HepG2 (cell line): ENCODE measurements around the gene HOXD12. TPM values are rescaled to one million over a fixed set of nuclear protein-coding genes. Genes with fewer than 3 reads are reported as not detected.

ENCODE experiments used
- CHD2 ChIP-seq: IDR thresholded peaks from 2 replicates; pipeline ENCODE4 v1.6.1; 2011; ENCODE audit warnings: low read depth, low read length, improper control_type of control experiment
- CREM ChIP-seq, 2 experiments: sonication (generic) in 1 of 2; formaldehyde crosslinking in 1 of 2; IDR thresholded peaks; 2 replicates each; pipeline versions ENCODE4 v1.4.0 to v1.6.1; 2016 to 2020; ENCODE audit warnings: antibody characterized with exemption in 1 of 2, mild to moderate bottlenecking in 1 of 2, missing genetic modification reagents in 1 of 2
- EED ChIP-seq: sonication (generic); formaldehyde crosslinking; IDR thresholded peaks from 2 replicates; pipeline ENCODE4 v1.5.0; 2020; ENCODE audit warnings: mild to moderate bottlenecking, missing genetic modification reagents
- EZH2 ChIP-seq: conservative IDR thresholded peaks from 2 replicates; pipeline ENCODE4 v1.6.1; 2012; ENCODE audit warnings: mild to moderate bottlenecking, low read depth, low read length, moderate library complexity
- FOXK1 ChIP-seq: sonication (generic); formaldehyde crosslinking; IDR thresholded peaks from 2 replicates; pipeline ENCODE4 v1.4.0; 2020; ENCODE audit warnings: low read depth, missing genetic modification reagents, borderline replicate concordance
- GLI4 ChIP-seq: sonication (generic); formaldehyde crosslinking; IDR thresholded peaks from 2 replicates; pipeline ENCODE4 v1.5.1; 2020; ENCODE audit warnings: missing genetic modification reagents, mild to moderate bottlenecking, moderate library complexity, borderline replicate concordance
- MAFK ChIP-seq, 2 experiments: IDR thresholded peaks in 1 of 2; conservative IDR thresholded peaks in 1 of 2; 2 replicates each; pipeline ENCODE4 v1.6.1; 2011; ENCODE audit warnings: improper control_type of control experiment in 2 of 2, low read length in 2 of 2
- MAZ ChIP-seq, 2 experiments: sonication (generic) in 1 of 2; formaldehyde crosslinking in 1 of 2; IDR thresholded peaks; 2 replicates each; pipeline versions ENCODE4 v1.5.0 to v1.6.1; 2012 to 2020; ENCODE audit warnings: low read depth in 2 of 2, mild to moderate bottlenecking in 2 of 2, borderline replicate concordance in 1 of 2, improper control_type of control experiment in 1 of 2, low read length in 1 of 2, missing genetic modification reagents in 1 of 2, moderate library complexity in 1 of 2
- MEIS1 ChIP-seq: sonication (generic); formaldehyde crosslinking; IDR thresholded peaks from 2 replicates; pipeline ENCODE4 v1.9.0; 2021; ENCODE audit warnings: mild to moderate bottlenecking, missing genetic modification reagents, moderate library complexity, borderline replicate concordance
- MIER3 ChIP-seq: IDR thresholded peaks from 2 replicates; pipeline ENCODE4 v1.6.1; 2016; ENCODE audit warnings: missing compliant biosample characterization, borderline replicate concordance
- RNF2 ChIP-seq: fragments of 450-650 bp; conservative IDR thresholded peaks from 2 replicates; pipeline ENCODE4 v1.6.1; 2016; ENCODE audit warnings: low read depth
- SALL1 ChIP-seq: sonication (generic); formaldehyde crosslinking; IDR thresholded peaks from 2 replicates; pipeline ENCODE4 v1.8.0; 2022; ENCODE audit warnings: mild to moderate bottlenecking, missing genetic modification reagents
- SPEN ChIP-seq: sonication (generic); formaldehyde crosslinking; IDR thresholded peaks from 2 replicates; pipeline ENCODE4 v1.5.1; 2020; ENCODE audit warnings: low read depth, mild to moderate bottlenecking, missing genetic modification reagents
- SUZ12 ChIP-seq: fragments of 150-350 bp; IDR thresholded peaks from 2 replicates; pipeline ENCODE4 v1.6.1; 2014; ENCODE audit warnings: low read depth, low read length
- ZBTB7A ChIP-seq: sonication (generic); formaldehyde crosslinking; IDR thresholded peaks from 2 replicates; pipeline ENCODE4 v1.8.0; 2022; ENCODE audit warnings: mild to moderate bottlenecking, missing genetic modification reagents
- ZNF12 ChIP-seq: sonication (generic); formaldehyde crosslinking; IDR thresholded peaks from 2 replicates; pipeline ENCODE4 v1.5.0; 2020; ENCODE audit warnings: missing genetic modification reagents
- ZNF136 ChIP-seq: sonication (generic); formaldehyde crosslinking; IDR thresholded peaks from 2 replicates; pipeline ENCODE4 v1.8.1; 2022; ENCODE audit warnings: low read depth, mild to moderate bottlenecking, moderate library complexity, missing genetic modification reagents
- ZNF207 ChIP-seq: fragments of 450-650 bp; IDR thresholded peaks from 2 replicates; pipeline ENCODE4 v1.6.1; 2016; ENCODE audit warnings: antibody characterized with exemption, borderline replicate concordance
- ZNF333 ChIP-seq: sonication (generic); formaldehyde crosslinking; IDR thresholded peaks from 2 replicates; pipeline ENCODE4 v1.4.0; 2020; ENCODE audit warnings: mild to moderate bottlenecking, missing genetic modification reagents, borderline replicate concordance
- ZNF468 ChIP-seq: sonication (generic); formaldehyde crosslinking; IDR thresholded peaks from 2 replicates; pipeline ENCODE4 v1.8.0; 2022; ENCODE audit warnings: mild to moderate bottlenecking, moderate library complexity, missing genetic modification reagents
- ZNF570 ChIP-seq: sonication (generic); formaldehyde crosslinking; IDR thresholded peaks from 2 replicates; pipeline ENCODE4 v1.4.0; 2020; ENCODE audit warnings: mild to moderate bottlenecking, missing genetic modification reagents, borderline replicate concordance
- ZNF674 ChIP-seq: sonication (generic); formaldehyde crosslinking; IDR thresholded peaks from 2 replicates; pipeline ENCODE4 v1.5.0; 2020; ENCODE audit warnings: low read depth, mild to moderate bottlenecking, missing genetic modification reagents
- ZNF772 ChIP-seq: sonication (generic); formaldehyde crosslinking; IDR thresholded peaks from 2 replicates; pipeline ENCODE4 v1.5.0; 2020; ENCODE audit warnings: mild to moderate bottlenecking, missing genetic modification reagents
- polyA plus RNA-seq, 8 experiments: library from polyadenylated mRNA; depleted of rRNA in 3 of 8; stranded (reverse) in 7 of 8; unstranded in 1 of 8; fragments of >200 nt; fragmentation: Illumina TruSeq in 4 of 8; extraction: Trizol in 4 of 8; gene quantifications; 2 replicates each; pipeline versions ENCODE4 v1.2.1 to v1.2.3, GENCODE V29; 2011 to 2016; ENCODE audit warnings: low read depth in 4 of 8, missing spikeins in 1 of 8, mixed read lengths in 1 of 8; ENCODE audit not compliant: insufficient read depth in 1 of 8
- total RNA-seq, 5 experiments: library from RNA; depleted of rRNA; stranded (reverse); fragments of >200 nt; fragmentation: Illumina TruSeq; extraction: Trizol; gene quantifications; 2 replicates each; pipeline ENCODE4 v1.2.3, GENCODE V29; 2016; ENCODE audit warnings: low read depth in 1 of 5
- TF ChIP-seq, protein P1 (sequence below): sonication (generic); formaldehyde crosslinking; IDR thresholded peaks from 2 replicates; pipeline ENCODE4 v1.8.0; 2022; ENCODE audit warnings: mild to moderate bottlenecking, missing genetic modification reagents

The HOXD12 gene
- total and polyA plus RNA-seq, 2 of the 13 experiments (the other 11 are each of a cell fraction or from before 2014, with no cell fraction given): not detected

DNA sequence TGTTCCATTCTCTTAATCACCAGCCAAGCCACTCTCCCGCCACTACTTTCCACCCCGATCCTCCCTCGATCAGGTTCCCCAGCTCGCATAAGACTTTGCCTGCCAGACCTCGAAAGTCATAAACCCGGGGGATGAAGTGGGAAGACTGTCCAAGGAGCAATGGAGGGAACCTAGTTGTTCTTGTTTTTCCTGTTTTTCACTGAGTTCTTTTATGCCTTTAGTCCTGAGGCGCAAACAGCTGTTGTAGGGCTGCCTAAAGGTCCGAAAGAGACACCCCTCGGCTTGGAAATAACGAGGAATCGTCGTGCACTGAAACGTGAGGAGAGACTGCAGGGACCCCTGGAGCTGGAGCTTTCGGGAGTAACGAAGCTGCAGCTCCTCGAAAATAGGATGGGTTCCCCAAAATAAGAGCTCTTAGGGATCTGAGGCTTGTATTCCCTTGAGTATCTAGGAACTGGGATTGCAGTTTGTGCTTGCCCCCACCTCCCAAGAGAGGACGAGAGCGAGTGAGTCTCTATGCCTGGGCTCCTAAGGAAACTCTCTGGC lies 1.7 kb upstream of the HOXD12 start (continued):
- TF ChIP-seq SALL1 (CRISPR knock-in tag) (peak; percentile 1; the same call in 1 of the 2 replicates), ZNF468 (no peak), MIER3 (CRISPR knock-in tag) (no peak), EED (CRISPR knock-in tag) (0 out of 2 replicates have a peak, but pooled peaks have one; percentile 12), RNF2 (0 out of 2 replicates have a peak, but pooled peaks have one; percentile 17), ZNF570 (CRISPR knock-in tag) (no peak), SPEN (CRISPR knock-in tag) (peak; percentile 3; the same call in 1 of the 2 replicates), MAZ (IDR thresholded peaks at IDR 0.05; ENCODE audit: borderline replicate concordance, low read depth, low read length) (no peak), MAZ (CRISPR knock-in tag; IDR thresholded peaks at IDR 0.05; ENCODE audit: low read depth) (peak; percentile 15), ZNF333 (CRISPR knock-in tag) (0 out of 2 replicates have a peak, but pooled peaks have one; percentile 37), ZNF12 (CRISPR knock-in tag) (no peak), MEIS1 (CRISPR knock-in tag) (no peak), EZH2 (peak; percentile 75; the same call in 1 of the 2 replicates), MAFK (conservative IDR thresholded peaks at IDR 0.05 in 1 of 2, IDR thresholded peaks at IDR 0.05 in 1 of 2; ENCODE audit: low read length in 2 of 2) (no peak), ZNF772 (CRISPR knock-in tag) (peak; percentile 6; the same call in 1 of the 2 replicates), ZNF136 (CRISPR knock-in tag) (peak; percentile 0; the same call in 1 of the 2 replicates), CREM (IDR thresholded peaks at IDR 0.05) (no peak), CREM (CRISPR knock-in tag; IDR thresholded peaks at IDR 0.05) (no peak), CHD2 (no peak), GLI4 (0 out of 2 replicates have a peak, but pooled peaks have one; percentile 1), ZNF674 (CRISPR knock-in tag) (0 out of 2 replicates have a peak, but pooled peaks have one; percentile 23), ZNF207 (no peak), ZBTB7A (CRISPR knock-in tag) (peak; percentile 7; the same call in 1 of the 2 replicates), FOXK1 (CRISPR knock-in tag) (no peak), SUZ12 (no peak)
- TF ChIP-seq, protein P1, sequence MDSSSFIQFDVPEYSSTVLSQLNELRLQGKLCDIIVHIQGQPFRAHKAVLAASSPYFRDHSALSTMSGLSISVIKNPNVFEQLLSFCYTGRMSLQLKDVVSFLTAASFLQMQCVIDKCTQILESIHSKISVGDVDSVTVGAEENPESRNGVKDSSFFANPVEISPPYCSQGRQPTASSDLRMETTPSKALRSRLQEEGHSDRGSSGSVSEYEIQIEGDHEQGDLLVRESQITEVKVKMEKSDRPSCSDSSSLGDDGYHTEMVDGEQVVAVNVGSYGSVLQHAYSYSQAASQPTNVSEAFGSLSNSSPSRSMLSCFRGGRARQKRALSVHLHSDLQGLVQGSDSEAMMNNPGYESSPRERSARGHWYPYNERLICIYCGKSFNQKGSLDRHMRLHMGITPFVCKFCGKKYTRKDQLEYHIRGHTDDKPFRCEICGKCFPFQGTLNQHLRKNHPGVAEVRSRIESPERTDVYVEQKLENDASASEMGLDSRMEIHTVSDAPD (CRISPR knock-in tag): no peak
